GM23338 (cell line): Measurements from ENCODE around the gene ZNF565. TPM values are rescaled to one million over a fixed set of nuclear protein-coding genes. Genes with fewer than 3 reads are reported as not detected.

Experiments
- ATAC-seq: fragments of 200-7000 bp; cut with Tn5 transposase; 3 replicates; pipeline ENCODE4 v1.9.1; 2020
- DNase-seq: peaks from one replicate; pipeline ENCODE4 v3.0.0-alpha.2; 2015; ENCODE audit warnings: low spot score
- H2AFZ ChIP-seq: fragments of 200-600 bp; sonication (generic); 2 replicates; pipeline ENCODE4 v1.8.0; 2016; ENCODE audit warnings: antibody characterized with exemption, mild to moderate bottlenecking, moderate library complexity
- H3F3A ChIP-seq: fragments of 200-600 bp; sonication (generic); replicated peaks from 2 replicates; pipeline ENCODE4 v1.8.0; 2017; ENCODE audit warnings: antibody characterized with exemption, mixed run types, low read depth
- H3K27ac ChIP-seq: fragments of 200-600 bp; sonication (generic); 2 replicates; pipeline ENCODE4 v1.6.1; 2016; ENCODE audit warnings: low read depth
- H3K27me3 ChIP-seq: fragments of 200-600 bp; sonication (generic); 2 replicates; pipeline ENCODE4 v1.8.0; 2016; ENCODE audit warnings: mild to moderate bottlenecking, mixed run types, moderate library complexity; ENCODE audit not compliant: insufficient read depth
- H3K36me3 ChIP-seq: fragments of 200-600 bp; sonication (generic); 2 replicates; pipeline ENCODE4 v1.8.0; 2016; ENCODE audit warnings: mild to moderate bottlenecking; ENCODE audit not compliant: insufficient read depth
- H3K4me1 ChIP-seq: fragments of 200-600 bp; sonication (generic); 2 replicates; pipeline ENCODE4 v1.8.0; 2016; ENCODE audit warnings: mild to moderate bottlenecking, moderate library complexity; ENCODE audit not compliant: insufficient read depth
- H3K4me2 ChIP-seq: fragments of 200-600 bp; sonication (generic); 2 replicates; pipeline ENCODE4 v1.7.1; 2017; ENCODE audit warnings: mixed run types
- H3K4me3 ChIP-seq: fragments of 200-600 bp; sonication (generic); 2 replicates; pipeline ENCODE4 v1.6.1; 2016; ENCODE audit warnings: mixed run types
- H3K79me2 ChIP-seq: fragments of 200-600 bp; sonication (generic); replicated peaks from 2 replicates; pipeline ENCODE4 v1.8.0; 2017; ENCODE audit warnings: mild to moderate bottlenecking; ENCODE audit not compliant: insufficient read depth
- H3K9me2 ChIP-seq: fragments of 200-600 bp; sonication (generic); 2 replicates; pipeline ENCODE4 v1.8.0; 2017; ENCODE audit not compliant: insufficient read depth
- H4K20me1 ChIP-seq: fragments of 200-600 bp; sonication (generic); replicated peaks from 2 replicates; pipeline ENCODE4 v1.8.0; 2017; ENCODE audit warnings: mild to moderate bottlenecking; ENCODE audit not compliant: insufficient read depth
- H3K27ac Mint-ChIP-seq: 2 replicates; pipeline ENCODE4 v1.8.0; 2020; ENCODE audit warnings: inconsistent platforms, mild to moderate bottlenecking, moderate library complexity, mixed read lengths
- H3K27me3 Mint-ChIP-seq: 3 replicates; pipeline ENCODE4 v1.8.0; 2022; ENCODE audit warnings: low read depth, mild to moderate bottlenecking, moderate library complexity, mixed read lengths, inconsistent platforms; ENCODE audit not compliant: insufficient read depth, poor library complexity
- H3K36me3 Mint-ChIP-seq: 3 replicates; pipeline ENCODE4 v1.8.0; 2021; ENCODE audit warnings: low read depth, mild to moderate bottlenecking, inconsistent platforms, moderate library complexity, mixed read lengths
- H3K4me1 Mint-ChIP-seq: 3 replicates; pipeline ENCODE4 v1.8.0; 2020; ENCODE audit warnings: mild to moderate bottlenecking, inconsistent platforms, mixed read lengths
- H3K4me3 Mint-ChIP-seq: 3 replicates; pipeline ENCODE4 v1.8.0; 2021; ENCODE audit warnings: moderate library complexity, mild to moderate bottlenecking, inconsistent platforms, mixed read lengths
- H3K9me3 Mint-ChIP-seq: 3 replicates; pipeline ENCODE4 v1.8.0; 2020; ENCODE audit warnings: moderate library complexity, mild to moderate bottlenecking, inconsistent platforms, mixed read lengths
- EZH2 ChIP-seq: fragments of 200-600 bp; sonication (generic); IDR thresholded peaks from one replicate; pipeline ENCODE4 v1.8.0; 2017; ENCODE audit warnings: antibody characterized with exemption, mild to moderate bottlenecking, low read depth; ENCODE audit not compliant: unreplicated experiment
- JUNB ChIP-seq: IDR thresholded peaks from one replicate; pipeline ENCODE4 v1.6.1; 2016; ENCODE audit warnings: antibody characterized with exemption; ENCODE audit not compliant: unreplicated experiment
- NANOG ChIP-seq: IDR thresholded peaks from 2 replicates; pipeline ENCODE4 v1.6.1; 2016; ENCODE audit warnings: antibody characterized with exemption, borderline replicate concordance
- POLR2AphosphoS5 ChIP-seq: IDR thresholded peaks from 2 replicates; pipeline ENCODE4 v1.6.1; 2016; ENCODE audit warnings: antibody characterized with exemption, low read depth
- STAT1 ChIP-seq: IDR thresholded peaks from one replicate; pipeline ENCODE4 v1.6.1; 2016; ENCODE audit warnings: antibody characterized with exemption; ENCODE audit not compliant: unreplicated experiment
- ZNF114 ChIP-seq: fragments of 250-450 bp; sonication (Bioruptor Pico); IDR thresholded peaks from 2 replicates; pipeline ENCODE4 v1.5.0; 2020; ENCODE audit warnings: mild to moderate bottlenecking, moderate library complexity
- ZNF331 ChIP-seq: fragments of 250-450 bp; sonication (Bioruptor Pico); IDR thresholded peaks from 2 replicates; pipeline ENCODE4 v1.5.0; 2020; ENCODE audit warnings: low read depth, mild to moderate bottlenecking, moderate library complexity
- polyA plus RNA-seq: library from polyadenylated mRNA; unstranded; fragments of >200 nt; fragmentation: Nextera tagmentation; extraction: Ambion mirVana; gene quantifications from 2 replicates; pipeline ENCODE4 v1.2.1, GENCODE V29; 2016
- total RNA-seq: library from RNA; depleted of rRNA; stranded (reverse); fragments of >200 nt; shearing (Covaris generic); gene quantifications from 2 replicates; pipeline ENCODE4 v1.2.3, GENCODE V29; 2014
- TF ChIP-seq, protein P1 (sequence below), 2 experiments: fragments of 200-600 bp in 1 of 2; sonication (generic) in 1 of 2; conservative IDR thresholded peaks; 2 replicates each; pipeline versions ENCODE4 v1.5.1 to v1.6.1; 2016 to 2017; ENCODE audit warnings: antibody characterized with exemption in 2 of 2, low read depth in 2 of 2, mild to moderate bottlenecking in 2 of 2, moderate library complexity in 1 of 2
- TF ChIP-seq, protein P2 (sequence below): IDR thresholded peaks from 2 replicates; pipeline ENCODE4 v1.6.1; 2016; ENCODE audit warnings: antibody characterized with exemption
- TF ChIP-seq, protein P3 (sequence below): fragments of 250-450 bp; sonication (Bioruptor Pico); IDR thresholded peaks from 2 replicates; pipeline ENCODE4 v1.5.0; 2020; ENCODE audit warnings: mild to moderate bottlenecking, moderate library complexity

ZNF565 gene
- total and polyA plus RNA-seq, 2 experiments from 2014 or later: 2.4 to 3.2 TPM

DNA sequence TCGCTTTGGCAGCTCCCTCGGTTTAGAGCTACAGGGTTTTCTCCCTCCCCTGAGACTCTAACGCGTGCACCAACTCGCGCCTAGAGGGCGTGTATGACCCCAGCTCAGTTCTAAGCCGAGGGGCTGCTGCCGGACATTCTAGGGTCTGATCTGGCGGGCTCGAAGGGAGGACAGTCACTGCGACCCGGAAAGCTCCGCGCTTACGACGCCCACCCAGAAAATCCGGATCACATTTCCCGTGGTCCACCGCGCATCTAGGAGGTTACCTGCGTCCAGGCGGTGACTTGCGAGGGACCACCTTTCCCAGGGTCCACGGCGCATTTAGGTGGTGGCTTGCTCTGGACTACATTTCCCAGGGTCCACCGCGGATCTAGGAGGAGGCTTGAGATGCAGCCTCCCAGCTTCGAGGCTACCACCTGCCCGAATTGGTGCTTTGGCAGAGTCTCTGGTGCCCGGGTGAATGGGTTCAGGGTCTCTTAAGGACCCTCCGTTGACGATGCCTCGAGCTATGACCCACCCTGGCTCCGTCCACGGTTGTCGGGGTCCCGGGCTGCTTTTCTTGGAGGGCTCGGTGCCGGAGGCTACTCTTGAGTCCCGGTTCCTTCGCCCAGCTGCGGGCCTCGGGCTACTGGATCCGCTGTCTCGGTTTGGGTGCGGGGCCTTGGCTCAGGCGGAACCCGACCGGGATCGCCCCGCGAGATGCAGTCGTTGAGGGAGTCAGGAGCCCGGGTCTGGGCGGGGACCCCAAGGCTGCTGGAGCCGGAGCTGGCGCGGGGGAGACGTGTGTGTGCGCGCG lies 30.9 kb upstream of the ZNF565 start:
- peaks cover 5% of the 10 kb centered on the region; the same call in 1 of the 2 replicates for H3K27me3 ChIP-seq
- H3K9me2 ChIP-seq: peaks cover 6% of the 10 kb centered on the region
- peak overlapping the region; percentile 64; the same call in 2 of the 3 replicates for H3K4me3 Mint-ChIP-seq
- H3K36me3 Mint-ChIP-seq: peaks cover 3% of the 10 kb centered on the region; the same call in 1 of the 3 replicates
- peaks cover 7% of the 10 kb centered on the region; the same call in 2 of the 3 replicates for H3K9me3 Mint-ChIP-seq
- peak overlapping the region; percentile 70 for H3K4me2 ChIP-seq
- H3K4me1 Mint-ChIP-seq: peaks cover 9% of the 10 kb centered on the region
- H3F3A ChIP-seq: 0 out of 2 replicates have a peak, but pooled peaks cover 11% of the 10 kb centered on the region
- TF ChIP-seq POLR2AphosphoS5: peak; percentile 68
- TF ChIP-seq STAT1: no peak
- no peak for TF ChIP-seq EZH2
- TF ChIP-seq, protein P1, sequence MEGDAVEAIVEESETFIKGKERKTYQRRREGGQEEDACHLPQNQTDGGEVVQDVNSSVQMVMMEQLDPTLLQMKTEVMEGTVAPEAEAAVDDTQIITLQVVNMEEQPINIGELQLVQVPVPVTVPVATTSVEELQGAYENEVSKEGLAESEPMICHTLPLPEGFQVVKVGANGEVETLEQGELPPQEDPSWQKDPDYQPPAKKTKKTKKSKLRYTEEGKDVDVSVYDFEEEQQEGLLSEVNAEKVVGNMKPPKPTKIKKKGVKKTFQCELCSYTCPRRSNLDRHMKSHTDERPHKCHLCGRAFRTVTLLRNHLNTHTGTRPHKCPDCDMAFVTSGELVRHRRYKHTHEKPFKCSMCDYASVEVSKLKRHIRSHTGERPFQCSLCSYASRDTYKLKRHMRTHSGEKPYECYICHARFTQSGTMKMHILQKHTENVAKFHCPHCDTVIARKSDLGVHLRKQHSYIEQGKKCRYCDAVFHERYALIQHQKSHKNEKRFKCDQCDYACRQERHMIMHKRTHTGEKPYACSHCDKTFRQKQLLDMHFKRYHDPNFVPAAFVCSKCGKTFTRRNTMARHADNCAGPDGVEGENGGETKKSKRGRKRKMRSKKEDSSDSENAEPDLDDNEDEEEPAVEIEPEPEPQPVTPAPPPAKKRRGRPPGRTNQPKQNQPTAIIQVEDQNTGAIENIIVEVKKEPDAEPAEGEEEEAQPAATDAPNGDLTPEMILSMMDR (conservative IDR thresholded peaks at IDR 0.05; ENCODE audit: low read depth in 2 of 2): peak; percentile 40 to 46
- TF ChIP-seq, protein P2, sequence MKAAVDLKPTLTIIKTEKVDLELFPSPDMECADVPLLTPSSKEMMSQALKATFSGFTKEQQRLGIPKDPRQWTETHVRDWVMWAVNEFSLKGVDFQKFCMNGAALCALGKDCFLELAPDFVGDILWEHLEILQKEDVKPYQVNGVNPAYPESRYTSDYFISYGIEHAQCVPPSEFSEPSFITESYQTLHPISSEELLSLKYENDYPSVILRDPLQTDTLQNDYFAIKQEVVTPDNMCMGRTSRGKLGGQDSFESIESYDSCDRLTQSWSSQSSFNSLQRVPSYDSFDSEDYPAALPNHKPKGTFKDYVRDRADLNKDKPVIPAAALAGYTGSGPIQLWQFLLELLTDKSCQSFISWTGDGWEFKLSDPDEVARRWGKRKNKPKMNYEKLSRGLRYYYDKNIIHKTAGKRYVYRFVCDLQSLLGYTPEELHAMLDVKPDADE: peak; percentile 87
- TF ChIP-seq, protein P3, sequence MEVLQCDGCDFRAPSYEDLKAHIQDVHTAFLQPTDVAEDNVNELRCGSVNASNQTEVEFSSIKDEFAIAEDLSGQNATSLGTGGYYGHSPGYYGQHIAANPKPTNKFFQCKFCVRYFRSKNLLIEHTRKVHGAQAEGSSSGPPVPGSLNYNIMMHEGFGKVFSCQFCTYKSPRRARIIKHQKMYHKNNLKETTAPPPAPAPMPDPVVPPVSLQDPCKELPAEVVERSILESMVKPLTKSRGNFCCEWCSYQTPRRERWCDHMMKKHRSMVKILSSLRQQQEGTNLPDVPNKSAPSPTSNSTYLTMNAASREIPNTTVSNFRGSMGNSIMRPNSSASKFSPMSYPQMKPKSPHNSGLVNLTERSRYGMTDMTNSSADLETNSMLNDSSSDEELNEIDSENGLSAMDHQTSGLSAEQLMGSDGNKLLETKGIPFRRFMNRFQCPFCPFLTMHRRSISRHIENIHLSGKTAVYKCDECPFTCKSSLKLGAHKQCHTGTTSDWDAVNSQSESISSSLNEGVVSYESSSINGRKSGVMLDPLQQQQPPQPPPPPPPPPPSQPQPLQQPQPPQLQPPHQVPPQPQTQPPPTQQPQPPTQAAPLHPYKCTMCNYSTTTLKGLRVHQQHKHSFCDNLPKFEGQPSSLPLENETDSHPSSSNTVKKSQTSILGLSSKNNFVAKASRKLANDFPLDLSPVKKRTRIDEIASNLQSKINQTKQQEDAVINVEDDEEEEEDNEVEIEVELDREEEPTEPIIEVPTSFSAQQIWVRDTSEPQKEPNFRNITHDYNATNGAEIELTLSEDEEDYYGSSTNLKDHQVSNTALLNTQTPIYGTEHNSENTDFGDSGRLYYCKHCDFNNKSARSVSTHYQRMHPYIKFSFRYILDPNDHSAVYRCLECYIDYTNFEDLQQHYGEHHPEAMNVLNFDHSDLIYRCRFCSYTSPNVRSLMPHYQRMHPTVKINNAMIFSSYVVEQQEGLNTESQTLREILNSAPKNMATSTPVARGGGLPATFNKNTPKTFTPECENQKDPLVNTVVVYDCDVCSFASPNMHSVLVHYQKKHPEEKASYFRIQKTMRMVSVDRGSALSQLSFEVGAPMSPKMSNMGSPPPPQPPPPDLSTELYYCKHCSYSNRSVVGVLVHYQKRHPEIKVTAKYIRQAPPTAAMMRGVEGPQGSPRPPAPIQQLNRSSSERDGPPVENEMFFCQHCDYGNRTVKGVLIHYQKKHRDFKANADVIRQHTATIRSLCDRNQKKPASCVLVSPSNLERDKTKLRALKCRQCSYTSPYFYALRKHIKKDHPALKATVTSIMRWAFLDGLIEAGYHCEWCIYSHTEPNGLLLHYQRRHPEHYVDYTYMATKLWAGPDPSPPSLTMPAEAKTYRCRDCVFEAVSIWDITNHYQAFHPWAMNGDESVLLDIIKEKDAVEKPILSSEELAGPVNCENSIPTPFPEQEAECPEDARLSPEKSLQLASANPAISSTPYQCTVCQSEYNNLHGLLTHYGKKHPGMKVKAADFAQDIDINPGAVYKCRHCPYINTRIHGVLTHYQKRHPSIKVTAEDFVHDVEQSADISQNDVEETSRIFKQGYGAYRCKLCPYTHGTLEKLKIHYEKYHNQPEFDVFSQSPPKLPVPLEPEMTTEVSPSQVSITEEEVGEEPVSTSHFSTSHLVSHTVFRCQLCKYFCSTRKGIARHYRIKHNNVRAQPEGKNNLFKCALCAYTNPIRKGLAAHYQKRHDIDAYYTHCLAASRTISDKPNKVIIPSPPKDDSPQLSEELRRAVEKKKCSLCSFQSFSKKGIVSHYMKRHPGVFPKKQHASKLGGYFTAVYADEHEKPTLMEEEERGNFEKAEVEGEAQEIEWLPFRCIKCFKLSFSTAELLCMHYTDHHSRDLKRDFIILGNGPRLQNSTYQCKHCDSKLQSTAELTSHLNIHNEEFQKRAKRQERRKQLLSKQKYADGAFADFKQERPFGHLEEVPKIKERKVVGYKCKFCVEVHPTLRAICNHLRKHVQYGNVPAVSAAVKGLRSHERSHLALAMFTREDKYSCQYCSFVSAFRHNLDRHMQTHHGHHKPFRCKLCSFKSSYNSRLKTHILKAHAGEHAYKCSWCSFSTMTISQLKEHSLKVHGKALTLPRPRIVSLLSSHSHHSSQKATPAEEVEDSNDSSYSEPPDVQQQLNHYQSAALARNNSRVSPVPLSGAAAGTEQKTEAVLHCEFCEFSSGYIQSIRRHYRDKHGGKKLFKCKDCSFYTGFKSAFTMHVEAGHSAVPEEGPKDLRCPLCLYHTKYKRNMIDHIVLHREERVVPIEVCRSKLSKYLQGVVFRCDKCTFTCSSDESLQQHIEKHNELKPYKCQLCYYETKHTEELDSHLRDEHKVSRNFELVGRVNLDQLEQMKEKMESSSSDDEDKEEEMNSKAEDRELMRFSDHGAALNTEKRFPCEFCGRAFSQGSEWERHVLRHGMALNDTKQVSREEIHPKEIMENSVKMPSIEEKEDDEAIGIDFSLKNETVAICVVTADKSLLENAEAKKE: no peak
- no peak for TF ChIP-seq ZNF114 (CRISPR knock-in tag)
- TF ChIP-seq JUNB: no peak
- TF ChIP-seq ZNF331 (CRISPR knock-in tag): no peak
- no peak for TF ChIP-seq NANOG
- no peaks in the 10 kb centered on the region for H4K20me1 ChIP-seq
- H3K27ac ChIP-seq: peak overlapping the region; percentile 48
- no peaks in the 10 kb centered on the region for H3K36me3 ChIP-seq
- peak; percentile 80 for ATAC-seq
- peak; percentile 97 for DNase-seq
- H3K27me3 Mint-ChIP-seq: peaks cover 5% of the 10 kb centered on the region
- H3K4me1 ChIP-seq: peaks cover 23% of the 10 kb centered on the region
- H3K4me3 ChIP-seq: peak overlapping the region; percentile 49
- no peak overlapping the region for H3K27ac Mint-ChIP-seq
- H2AFZ ChIP-seq: peak overlapping the region; percentile 91; the same call in 1 of the 2 replicates
- no peaks in the 10 kb centered on the region for H3K79me2 ChIP-seq
